GM23248 (cell line): ENCODE results near the gene PRAMEF14. TPM values are rescaled to one million over a fixed set of nuclear protein-coding genes. Genes with fewer than 3 reads are reported as not detected.
"Not testable (repeated sequence)": the region's sequence is repeated elsewhere in the genome, so short reads cannot be mapped to it uniquely, and the experiment has no call there.

Experiments used
- DNase-seq: peaks from one replicate; pipeline ENCODE4 v3.0.0-alpha.2; 2015
- H2AFZ ChIP-seq: fragments of 200-600 bp; sonication (generic); 2 replicates; pipeline ENCODE4 v1.6.1; 2016; ENCODE audit warnings: antibody characterized with exemption
- H3F3A ChIP-seq: fragments of 200-600 bp; sonication (generic); 2 replicates; pipeline ENCODE4 v1.6.1; 2016; ENCODE audit warnings: mild to moderate bottlenecking, antibody characterized with exemption, mixed run types; ENCODE audit not compliant: insufficient read depth
- H3K27ac ChIP-seq: fragments of 200-600 bp; sonication (generic); 2 replicates; pipeline ENCODE4 v1.5.1; 2016; ENCODE audit warnings: mild to moderate bottlenecking
- H3K27me3 ChIP-seq: fragments of 200-600 bp; sonication (generic); replicated peaks from 2 replicates; pipeline ENCODE4 v1.6.1; 2016; ENCODE audit warnings: mild to moderate bottlenecking; ENCODE audit not compliant: insufficient read depth
- H3K36me3 ChIP-seq: fragments of 200-600 bp; sonication (generic); 2 replicates; pipeline ENCODE4 v1.6.1; 2016; ENCODE audit warnings: low read depth, mild to moderate bottlenecking
- H3K4me1 ChIP-seq: fragments of 200-600 bp; sonication (generic); 2 replicates; pipeline ENCODE4 v1.6.1; 2016; ENCODE audit warnings: mild to moderate bottlenecking; ENCODE audit not compliant: insufficient read depth
- H3K4me2 ChIP-seq: fragments of 200-600 bp; sonication (generic); one replicate; pipeline ENCODE4 v1.6.1; 2016; ENCODE audit warnings: mild to moderate bottlenecking; ENCODE audit not compliant: unreplicated experiment
- H3K4me3 ChIP-seq: fragments of 200-600 bp; sonication (generic); 2 replicates; pipeline ENCODE4 v1.5.1; 2016; ENCODE audit warnings: mild to moderate bottlenecking
- H3K79me2 ChIP-seq: fragments of 200-600 bp; sonication (generic); 2 replicates; pipeline ENCODE4 v1.6.1; 2016; ENCODE audit warnings: mild to moderate bottlenecking; ENCODE audit not compliant: insufficient read depth
- H3K9ac ChIP-seq: fragments of 200-600 bp; sonication (generic); 2 replicates; pipeline ENCODE4 v1.6.1; 2016; ENCODE audit warnings: mild to moderate bottlenecking
- H3K9me2 ChIP-seq: fragments of 200-600 bp; sonication (generic); 2 replicates; pipeline ENCODE4 v1.6.1; 2016; ENCODE audit warnings: mixed run types, mild to moderate bottlenecking, moderate library complexity; ENCODE audit not compliant: insufficient read depth
- H3K9me3 ChIP-seq: fragments of 200-600 bp; sonication (generic); one replicate; pipeline ENCODE4 v1.6.1; 2017; ENCODE audit warnings: low read depth
- H4K20me1 ChIP-seq: fragments of 200-600 bp; sonication (generic); 2 replicates; pipeline ENCODE4 v1.6.0; 2016; ENCODE audit not compliant: insufficient read depth
- WGBS, 2 experiments: methylation state at CpG; one replicate each; pipeline ENCODE4 v1.1.6; 2015 to 2017; ENCODE audit warnings: low lambda C conversion rate in 2 of 2, low coverage in 1 of 2; ENCODE audit errors: missing lambda C conversion rate in 2 of 2; 5-methylcytosine and 5-hydroxymethylcytosine counted together
- in situ Hi-C: fragments of 300-500 bp; cut with MboI; formaldehyde crosslinking; loops from 2 replicates; pipeline ENCODE4 v1.15.0; 2020
- polyA plus RNA-seq: library from polyadenylated mRNA; unstranded; fragments of >200 nt; fragmentation: Nextera tagmentation; extraction: Ambion mirVana; gene quantifications from 2 replicates; pipeline ENCODE4 v1.2.1, GENCODE V29; 2016
- total RNA-seq: library from RNA; depleted of rRNA; stranded (reverse); fragments of >200 nt; shearing (Covaris generic); gene quantifications from 2 replicates; pipeline ENCODE4 v1.2.3, GENCODE V29; 2014; rRNA removed

Gene PRAMEF14
- total and polyA plus RNA-seq, 2 experiments from 2014 or later = not detected

DNA sequence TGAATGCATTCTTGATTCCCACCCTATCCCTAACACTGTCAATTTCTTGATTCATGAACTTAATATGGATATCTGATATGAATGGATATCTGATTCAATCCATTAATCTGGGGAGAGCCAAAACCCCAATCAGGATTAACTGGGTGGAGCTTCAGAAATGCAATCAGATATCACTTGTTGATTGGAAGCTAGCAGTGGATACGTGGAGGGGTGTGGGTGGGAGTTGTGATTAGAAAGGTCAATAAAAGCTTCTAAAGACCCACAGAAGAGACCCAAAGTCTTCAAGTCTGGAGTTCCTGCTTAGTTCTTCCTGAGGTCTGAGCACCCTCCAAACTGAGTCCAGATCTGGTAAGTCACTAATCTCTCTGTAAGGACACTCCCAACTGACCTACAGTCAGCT, 43.7 kb downstream of the PRAMEF14 start, which contains the start of gene PRAMEF33:
PRAMEF33 (plus strand) TSS at position 301 of the 400 bp plus-strand sequence. CDS start 2,416 bp downstream, outside the sequence.
- H3K4me3 ChIP-seq, H2AFZ ChIP-seq, H3K27ac ChIP-seq, in situ Hi-C loops, H3K79me2 ChIP-seq, H3K4me1 ChIP-seq, H3K27me3 ChIP-seq, H3K9me2 ChIP-seq, H4K20me1 ChIP-seq, H3K9ac ChIP-seq, H3K9me3 ChIP-seq, H3K36me3 ChIP-seq, DNase-seq, H3F3A ChIP-seq, H3K4me2 ChIP-seq: not testable (repeated sequence)
- no CpG with 5 or more reads among the region's 1 CpG for WGBS, 2 experiments

GRCh38 chr1:13302197-13302596, 44.7 kb downstream of the PRAMEF14 start:
- H3K4me3 ChIP-seq, H3K9me2 ChIP-seq, in situ Hi-C loops, H3K27me3 ChIP-seq, H3K36me3 ChIP-seq, H3K4me1 ChIP-seq, H4K20me1 ChIP-seq, H3F3A ChIP-seq, H3K4me2 ChIP-seq, H2AFZ ChIP-seq, H3K27ac ChIP-seq, H3K9ac ChIP-seq, DNase-seq, H3K79me2 ChIP-seq, H3K9me3 ChIP-seq: not testable (repeated sequence)

DNA sequence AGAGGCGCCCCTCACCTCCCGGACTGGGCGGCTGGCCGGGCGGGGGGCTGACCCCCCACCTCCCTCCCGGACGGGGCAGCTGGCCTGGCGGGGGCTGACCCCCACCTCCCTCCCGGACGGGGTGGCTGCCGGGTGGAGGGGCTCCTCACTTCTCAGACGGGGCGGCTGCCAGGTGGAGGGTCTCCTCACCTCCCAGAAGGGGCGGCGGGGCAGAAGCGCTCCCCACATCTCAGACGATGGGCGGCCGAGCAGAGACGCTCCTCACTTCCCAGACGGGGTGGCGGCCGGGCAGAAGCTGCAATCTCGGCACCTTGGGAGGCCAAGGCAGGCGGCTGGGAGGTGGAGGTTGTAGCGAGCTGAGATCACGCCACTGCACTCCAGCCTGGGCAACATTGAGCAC, 48.2 kb downstream of the PRAMEF14 start:
- H3K4me2 ChIP-seq, H2AFZ ChIP-seq, H3K4me1 ChIP-seq, in situ Hi-C loops, H3K9me3 ChIP-seq, H3F3A ChIP-seq, H3K4me3 ChIP-seq, H3K36me3 ChIP-seq, H3K9ac ChIP-seq, H3K27me3 ChIP-seq, H3K9me2 ChIP-seq, H4K20me1 ChIP-seq, H3K79me2 ChIP-seq, DNase-seq, H3K27ac ChIP-seq: not testable (repeated sequence)
- WGBS, 2 experiments = 70% methylated on average over 8 of the region's 27 CpGs; no CpG with 5 or more reads in 1 of the 2 experiments

DNA sequence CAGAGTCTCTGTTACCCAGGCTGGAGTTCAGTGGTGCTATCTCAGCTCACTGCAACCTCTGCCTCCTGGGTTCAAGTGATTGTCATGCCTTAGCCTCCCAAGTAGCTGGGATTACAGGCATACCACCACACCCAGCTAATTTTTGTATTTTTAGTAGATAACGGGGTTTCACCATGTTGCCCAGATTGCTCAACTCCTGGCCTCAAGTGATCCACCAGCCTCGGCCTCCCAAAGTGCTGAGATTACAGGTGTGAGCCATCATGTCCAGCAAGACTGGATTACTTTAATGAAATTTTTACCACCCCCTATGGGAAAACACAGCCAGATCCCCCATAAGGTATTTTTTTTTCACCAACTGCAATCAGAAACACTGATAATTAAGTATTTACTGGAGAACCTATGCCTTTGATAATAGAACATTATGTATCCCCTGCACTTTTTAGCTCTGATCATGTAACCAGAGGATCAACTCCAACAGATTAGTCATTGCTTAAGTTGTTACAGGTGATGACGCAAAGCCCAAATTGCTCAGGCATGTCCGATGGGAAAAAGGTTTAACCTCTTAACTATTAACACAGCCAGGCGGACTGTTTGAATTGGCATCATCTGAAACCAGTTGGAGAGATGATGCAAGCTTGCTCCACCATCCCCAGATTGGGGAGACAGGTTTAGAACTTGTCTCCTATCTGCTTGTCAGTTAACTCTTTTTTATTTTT, 49.6 kb downstream of the PRAMEF14 start:
- in situ Hi-C loops, H3K4me3 ChIP-seq, H3K4me1 ChIP-seq, H3K4me2 ChIP-seq, H4K20me1 ChIP-seq, H3K9ac ChIP-seq, H3K9me3 ChIP-seq, H3K27ac ChIP-seq, H3K9me2 ChIP-seq, H2AFZ ChIP-seq, DNase-seq, H3K79me2 ChIP-seq, H3K27me3 ChIP-seq, H3F3A ChIP-seq, H3K36me3 ChIP-seq: not testable (repeated sequence)
- 38 to 55% methylated on average over 2 of the region's 5 CpGs for WGBS, 2 experiments

Other genes starting within 250 kb of the PRAMEF14 start
- gene HNRNPCL2, start 230.3 kb downstream of the PRAMEF14 start, total RNA-seq = not detected in 2 replicates
- gene HNRNPCL2, start 230.3 kb downstream of the PRAMEF14 start, polyA plus RNA-seq = not detected in 2 replicates
- not detected in 2 replicates for gene PRAMEF26, start 191.1 kb downstream of the PRAMEF14 start, total RNA-seq
- gene PRAMEF26, start 191.1 kb downstream of the PRAMEF14 start, polyA plus RNA-seq = not detected in 2 replicates
- gene HNRNPCL4, start 181.5 kb downstream of the PRAMEF14 start, total RNA-seq = not detected in 2 replicates
- gene HNRNPCL4, start 181.5 kb downstream of the PRAMEF14 start, polyA plus RNA-seq = not detected in 2 replicates
- not detected in 2 replicates for gene PRAMEF9, start 175.3 kb downstream of the PRAMEF14 start, total RNA-seq
- gene PRAMEF9, start 175.3 kb downstream of the PRAMEF14 start, polyA plus RNA-seq = not detected in 2 replicates
- not detected in 2 replicates for gene PRAMEF13, start 145.7 kb downstream of the PRAMEF14 start, total RNA-seq
- not detected in 2 replicates for gene PRAMEF13, start 145.7 kb downstream of the PRAMEF14 start, polyA plus RNA-seq
- not detected in 2 replicates for gene PRAMEF18, start 121.0 kb downstream of the PRAMEF14 start, total RNA-seq
- gene PRAMEF18, start 121.0 kb downstream of the PRAMEF14 start, polyA plus RNA-seq = not detected in 2 replicates
- not detected in 2 replicates for gene PRAMEF5, start 92.9 kb downstream of the PRAMEF14 start, total RNA-seq
- not detected in 2 replicates for gene PRAMEF5, start 92.9 kb downstream of the PRAMEF14 start, polyA plus RNA-seq
- gene PRAMEF8, start 62.0 kb downstream of the PRAMEF14 start, total RNA-seq = not detected in 2 replicates
- gene PRAMEF8, start 62.0 kb downstream of the PRAMEF14 start, polyA plus RNA-seq = not detected in 2 replicates
- not detected in 2 replicates for gene PRAMEF33, start 43.6 kb downstream of the PRAMEF14 start, total RNA-seq
- gene PRAMEF33, start 43.6 kb downstream of the PRAMEF14 start, polyA plus RNA-seq = not detected in 2 replicates
- not detected in 2 replicates for gene PRAMEF15, start 31.6 kb downstream of the PRAMEF14 start, total RNA-seq
- not detected in 2 replicates for gene PRAMEF15, start 31.6 kb downstream of the PRAMEF14 start, polyA plus RNA-seq
- gene PRAMEF19, start 24.8 kb upstream of the PRAMEF14 start, total RNA-seq = not detected in 2 replicates
- gene PRAMEF19, start 24.8 kb upstream of the PRAMEF14 start, polyA plus RNA-seq = not detected in 2 replicates
- not detected in 2 replicates for gene PRAMEF17, start 42.5 kb upstream of the PRAMEF14 start, total RNA-seq
- not detected in 2 replicates for gene PRAMEF17, start 42.5 kb upstream of the PRAMEF14 start, polyA plus RNA-seq
- gene PRAMEF20, start 63.3 kb upstream of the PRAMEF14 start, total RNA-seq = not detected in 2 replicates
- gene PRAMEF20, start 63.3 kb upstream of the PRAMEF14 start, polyA plus RNA-seq = not detected in 2 replicates
- not detected in 2 replicates for gene LRRC38, start 166.9 kb upstream of the PRAMEF14 start, total RNA-seq
- gene LRRC38, start 166.9 kb upstream of the PRAMEF14 start, polyA plus RNA-seq = not detected in 2 replicates
- gene PDPN, start 236.7 kb upstream of the PRAMEF14 start, total RNA-seq = 0.25 and 1.1 TPM in 2 replicates
- gene PDPN, start 236.7 kb upstream of the PRAMEF14 start, polyA plus RNA-seq = 1.8 and 2.4 TPM in 2 replicates